Adrenal gland (tissue), 5 donors: ENCODE results near the gene SGPL1.

Experiments used
- POLR2A ChIP-seq, 2 donors: fragments of 450-650 bp; IDR thresholded peaks; one replicate each; pipeline ENCODE4 v1.6.1; 2017; ENCODE audit warnings: antibody characterized with exemption in 2 of 2, mild to moderate bottlenecking in 2 of 2, moderate library complexity in 1 of 2
- TF ChIP-seq, protein P1 (sequence below), 6 experiments: fragments of 450-650 bp in 4 of 6; fragments of 200-600 bp in 2 of 6; sonication (generic) in 1 of 6; IDR thresholded peaks; 1 replicate in 5 of 6; 2 replicates in 1 of 6; pipeline versions ENCODE4 v1.5.1 to v1.8.0; 2016 to 2021; ENCODE audit warnings: antibody characterized with exemption in 6 of 6, mild to moderate bottlenecking in 2 of 6, moderate library complexity in 1 of 6
- donor health status: DM: no; HTN: no; CAD: no.

DNA sequence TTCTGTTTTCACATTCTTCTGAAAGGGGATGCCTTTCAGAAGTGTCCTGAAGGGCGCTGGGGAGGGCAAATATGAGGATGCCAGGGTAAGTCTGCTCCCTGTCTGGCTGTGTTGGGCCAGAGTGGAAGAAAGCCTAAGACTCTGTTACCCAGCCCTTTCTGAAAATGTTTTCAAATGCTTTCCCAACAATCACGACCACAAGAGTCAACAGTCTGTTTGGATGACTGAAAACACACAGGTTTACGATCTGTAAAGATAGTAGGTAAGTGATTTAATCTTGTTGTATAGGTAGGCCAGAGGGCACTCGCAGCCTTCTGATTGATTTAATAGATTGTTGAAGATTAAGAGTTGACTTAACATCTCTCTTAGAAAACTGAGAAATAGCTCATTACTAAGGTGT, 13.2 kb downstream of the SGPL1 start:
- TF ChIP-seq, protein P1, sequence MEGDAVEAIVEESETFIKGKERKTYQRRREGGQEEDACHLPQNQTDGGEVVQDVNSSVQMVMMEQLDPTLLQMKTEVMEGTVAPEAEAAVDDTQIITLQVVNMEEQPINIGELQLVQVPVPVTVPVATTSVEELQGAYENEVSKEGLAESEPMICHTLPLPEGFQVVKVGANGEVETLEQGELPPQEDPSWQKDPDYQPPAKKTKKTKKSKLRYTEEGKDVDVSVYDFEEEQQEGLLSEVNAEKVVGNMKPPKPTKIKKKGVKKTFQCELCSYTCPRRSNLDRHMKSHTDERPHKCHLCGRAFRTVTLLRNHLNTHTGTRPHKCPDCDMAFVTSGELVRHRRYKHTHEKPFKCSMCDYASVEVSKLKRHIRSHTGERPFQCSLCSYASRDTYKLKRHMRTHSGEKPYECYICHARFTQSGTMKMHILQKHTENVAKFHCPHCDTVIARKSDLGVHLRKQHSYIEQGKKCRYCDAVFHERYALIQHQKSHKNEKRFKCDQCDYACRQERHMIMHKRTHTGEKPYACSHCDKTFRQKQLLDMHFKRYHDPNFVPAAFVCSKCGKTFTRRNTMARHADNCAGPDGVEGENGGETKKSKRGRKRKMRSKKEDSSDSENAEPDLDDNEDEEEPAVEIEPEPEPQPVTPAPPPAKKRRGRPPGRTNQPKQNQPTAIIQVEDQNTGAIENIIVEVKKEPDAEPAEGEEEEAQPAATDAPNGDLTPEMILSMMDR (IDR thresholded peaks at IDR 0.05) = no peak
- TF ChIP-seq POLR2A (IDR thresholded peaks at IDR 0.05) = no peak
